D721Med (cell line): Measurements from ENCODE around the gene PRPH2.

Source experiments
- DNase-seq: peaks from one replicate; pipeline ENCODE4 v3.0.0; 2011; ENCODE audit warnings: low spot score; ENCODE audit not compliant: insufficient read length
- FAIRE-seq: peaks from 2 replicates; lab custom pipeline; 2011; peaks lifted over from hg19 to GRCh38; lab: Jason Lieb, UNC
- TF ChIP-seq, protein P1 (sequence below): IDR thresholded peaks from 2 replicates; pipeline ENCODE4 v1.5.1; 2012; ENCODE audit warnings: mild to moderate bottlenecking, control low read depth; ENCODE audit not compliant: insufficient read depth; ENCODE audit errors: missing control alignments

Gene PRPH2

DNA sequence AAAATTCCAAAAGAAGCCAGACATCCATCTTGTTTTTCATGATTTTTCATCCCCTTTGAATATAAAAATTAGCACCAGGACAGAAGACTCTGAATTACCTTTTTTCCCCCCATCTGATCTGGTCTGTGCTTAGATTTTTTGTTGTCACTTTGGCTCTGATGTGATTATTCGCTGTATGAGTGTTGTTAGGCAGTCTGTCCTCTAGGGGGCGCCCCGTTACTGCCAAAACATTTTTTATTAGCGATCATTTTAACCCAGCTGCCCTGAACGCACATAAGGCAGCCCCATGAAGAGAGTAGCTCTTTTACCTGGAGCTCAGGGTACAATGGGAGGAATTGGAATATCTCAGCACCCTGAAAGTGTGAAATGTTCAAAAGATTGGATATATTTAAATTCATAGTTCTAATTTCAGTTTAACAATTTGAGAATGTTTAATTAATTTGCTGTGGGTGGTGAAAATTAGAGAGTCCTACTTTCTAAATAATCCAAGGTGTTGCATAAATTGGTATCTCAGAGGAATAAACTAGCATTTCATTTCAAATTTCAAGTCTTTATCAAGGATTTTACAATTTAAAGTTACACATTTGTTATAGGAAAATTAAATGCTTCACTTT, 60.8 kb downstream of the PRPH2 start:
- DNase-seq (no peak), FAIRE-seq (peak; percentile 85)
- TF ChIP-seq, protein P1, sequence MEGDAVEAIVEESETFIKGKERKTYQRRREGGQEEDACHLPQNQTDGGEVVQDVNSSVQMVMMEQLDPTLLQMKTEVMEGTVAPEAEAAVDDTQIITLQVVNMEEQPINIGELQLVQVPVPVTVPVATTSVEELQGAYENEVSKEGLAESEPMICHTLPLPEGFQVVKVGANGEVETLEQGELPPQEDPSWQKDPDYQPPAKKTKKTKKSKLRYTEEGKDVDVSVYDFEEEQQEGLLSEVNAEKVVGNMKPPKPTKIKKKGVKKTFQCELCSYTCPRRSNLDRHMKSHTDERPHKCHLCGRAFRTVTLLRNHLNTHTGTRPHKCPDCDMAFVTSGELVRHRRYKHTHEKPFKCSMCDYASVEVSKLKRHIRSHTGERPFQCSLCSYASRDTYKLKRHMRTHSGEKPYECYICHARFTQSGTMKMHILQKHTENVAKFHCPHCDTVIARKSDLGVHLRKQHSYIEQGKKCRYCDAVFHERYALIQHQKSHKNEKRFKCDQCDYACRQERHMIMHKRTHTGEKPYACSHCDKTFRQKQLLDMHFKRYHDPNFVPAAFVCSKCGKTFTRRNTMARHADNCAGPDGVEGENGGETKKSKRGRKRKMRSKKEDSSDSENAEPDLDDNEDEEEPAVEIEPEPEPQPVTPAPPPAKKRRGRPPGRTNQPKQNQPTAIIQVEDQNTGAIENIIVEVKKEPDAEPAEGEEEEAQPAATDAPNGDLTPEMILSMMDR = peak; percentile 93

DNA sequence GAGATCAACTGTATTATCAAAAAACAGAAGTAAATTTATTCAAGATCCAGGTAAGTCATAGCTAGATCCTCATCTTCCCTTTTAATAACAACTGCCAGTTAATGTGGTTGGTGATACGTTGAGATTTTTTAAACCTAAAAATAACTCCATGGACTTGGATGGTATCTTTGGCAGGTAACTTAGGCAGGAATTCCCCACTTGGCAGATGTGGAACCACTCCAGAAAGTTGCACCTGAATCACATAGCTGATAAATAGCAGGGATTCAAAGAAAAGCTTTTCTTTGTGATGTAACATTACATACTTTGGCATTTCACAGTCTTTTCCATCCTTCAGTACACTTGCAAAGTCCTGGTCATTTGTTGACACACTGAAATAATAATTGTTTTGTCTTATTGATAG, 62.6 kb downstream of the PRPH2 start:
- FAIRE-seq = no peak
- DNase-seq = no peak
- TF ChIP-seq, protein P1 = no peak

DNA sequence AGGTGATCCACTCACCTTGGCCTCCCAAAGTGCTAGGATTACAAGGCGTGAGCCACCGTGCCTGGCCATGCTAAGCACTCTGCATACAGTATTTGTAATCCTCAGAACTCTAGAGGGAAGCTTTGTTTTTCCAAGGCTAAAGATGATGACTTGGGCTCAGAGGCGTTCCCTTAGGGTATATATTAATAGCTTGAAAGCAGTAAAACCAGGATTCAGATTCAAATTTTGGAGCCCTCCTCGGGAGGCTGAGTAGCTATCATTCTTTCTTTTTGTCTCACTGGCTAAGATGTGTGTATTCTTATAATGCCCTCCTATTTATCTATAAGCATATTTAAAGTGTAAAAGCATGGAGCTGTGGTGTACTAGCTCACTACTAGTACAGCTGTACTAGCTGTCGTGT, 68.5 kb downstream of the PRPH2 start:
- TF ChIP-seq, protein P1 = no peak
- FAIRE-seq (no peak), DNase-seq (no peak)

DNA sequence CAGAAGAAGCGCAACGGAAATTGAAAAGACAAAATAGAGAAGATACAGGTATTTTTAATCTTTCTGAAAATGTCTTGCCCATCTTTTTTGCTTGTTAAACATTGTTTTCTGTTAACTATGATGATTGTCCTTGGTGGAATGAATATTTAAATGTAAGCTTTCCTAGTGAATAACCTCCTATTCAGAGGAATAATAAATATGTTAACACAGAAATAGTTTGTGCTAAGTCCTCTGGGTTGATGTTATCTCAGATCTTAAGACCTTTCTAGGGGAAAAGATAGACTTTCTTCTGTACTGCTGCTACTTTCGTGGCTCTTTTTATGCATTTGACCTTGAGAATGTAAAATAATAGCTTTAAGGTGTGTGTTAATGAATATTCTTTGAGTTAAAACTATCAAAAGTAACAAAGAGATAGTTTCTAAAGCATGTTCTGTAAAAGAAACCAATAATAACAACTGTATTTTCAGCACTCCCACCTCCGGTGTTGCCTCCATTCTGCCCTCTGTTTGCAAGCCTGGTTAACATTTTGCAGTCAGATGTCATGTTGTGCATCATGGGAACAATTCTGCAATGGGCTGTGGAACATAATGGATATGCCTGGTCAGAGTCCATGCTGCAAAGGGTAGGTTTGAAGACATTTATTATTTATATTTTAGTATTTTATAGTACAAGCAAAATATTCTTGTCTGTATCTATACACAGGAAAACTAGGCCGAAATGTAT, 70.2 kb downstream of the PRPH2 start:
- no peak for DNase-seq
- no peak for FAIRE-seq
- TF ChIP-seq, protein P1 = no peak
